Measurements from ENCODE around the gene MLLT3.

Gene MLLT3

DNA sequence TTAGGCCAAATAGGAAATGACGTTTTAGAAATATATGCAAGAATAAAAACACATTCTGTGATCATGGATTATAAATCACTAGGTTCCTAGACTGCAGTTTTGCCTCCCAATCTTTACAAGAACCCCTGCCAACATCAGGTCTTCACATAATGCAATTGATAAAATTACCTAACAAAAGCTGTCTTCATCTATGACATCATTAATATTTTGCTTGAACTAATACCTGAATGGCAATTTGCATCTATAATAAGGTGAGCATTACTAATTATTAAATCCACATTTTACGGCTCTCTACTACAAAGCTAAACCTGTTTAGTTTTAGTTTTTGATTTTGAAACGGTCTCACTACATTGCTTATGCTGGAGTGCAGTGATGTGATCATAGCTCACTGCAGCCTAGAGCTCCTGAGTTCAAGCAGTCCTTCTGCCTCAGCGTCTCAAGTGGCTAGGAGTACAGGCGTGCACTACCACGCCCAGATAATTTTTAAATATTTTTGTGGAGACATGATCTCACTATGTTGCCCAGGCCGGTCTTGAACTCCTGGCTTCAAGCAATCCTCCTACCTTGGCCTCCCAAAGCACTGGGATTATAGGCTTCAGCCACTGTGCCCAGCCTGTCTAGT is 218.0 kb downstream of the MLLT3 start:
- FAIRE-seq: no peak
- no peak for DNase-seq (ENCODE audit: insufficient read length)
- TF ChIP-seq POLR2A (IDR thresholded peaks at IDR 0.05; ENCODE audit: low read depth, low read length) (no peak), POLR2AphosphoS5 (IDR thresholded peaks at IDR 0.05; ENCODE audit: low read depth, low read length) (no peak), TAF1 (IDR thresholded peaks at IDR 0.05; ENCODE audit: borderline replicate concordance, low read depth, low read length) (no peak)

DNA sequence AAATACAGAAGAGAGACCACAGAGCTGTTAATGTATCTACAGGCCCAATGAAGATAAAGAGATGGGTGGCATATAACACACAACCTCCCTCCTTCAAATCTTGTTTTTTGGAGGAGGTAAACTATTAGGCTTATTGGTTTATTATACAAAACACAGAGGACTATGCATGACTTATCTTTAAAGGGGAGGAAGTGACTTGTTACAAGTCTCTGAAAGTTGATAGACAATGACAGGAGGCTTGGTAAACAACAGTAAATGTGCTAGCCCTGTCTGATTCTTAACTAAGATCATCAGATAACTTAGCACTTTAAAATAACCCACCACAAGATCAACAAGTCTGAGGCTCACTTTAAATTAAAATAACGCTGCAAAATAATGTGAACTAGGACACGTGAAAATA is 219.0 kb downstream of the MLLT3 start:
- no peak for DNase-seq (ENCODE audit: insufficient read length)
- no peak for FAIRE-seq
- TF ChIP-seq TAF1 (IDR thresholded peaks at IDR 0.05; ENCODE audit: borderline replicate concordance, low read depth, low read length) (no peak), POLR2A (IDR thresholded peaks at IDR 0.05; ENCODE audit: low read depth, low read length) (no peak), POLR2AphosphoS5 (IDR thresholded peaks at IDR 0.05; ENCODE audit: low read depth, low read length) (no peak)

DNA sequence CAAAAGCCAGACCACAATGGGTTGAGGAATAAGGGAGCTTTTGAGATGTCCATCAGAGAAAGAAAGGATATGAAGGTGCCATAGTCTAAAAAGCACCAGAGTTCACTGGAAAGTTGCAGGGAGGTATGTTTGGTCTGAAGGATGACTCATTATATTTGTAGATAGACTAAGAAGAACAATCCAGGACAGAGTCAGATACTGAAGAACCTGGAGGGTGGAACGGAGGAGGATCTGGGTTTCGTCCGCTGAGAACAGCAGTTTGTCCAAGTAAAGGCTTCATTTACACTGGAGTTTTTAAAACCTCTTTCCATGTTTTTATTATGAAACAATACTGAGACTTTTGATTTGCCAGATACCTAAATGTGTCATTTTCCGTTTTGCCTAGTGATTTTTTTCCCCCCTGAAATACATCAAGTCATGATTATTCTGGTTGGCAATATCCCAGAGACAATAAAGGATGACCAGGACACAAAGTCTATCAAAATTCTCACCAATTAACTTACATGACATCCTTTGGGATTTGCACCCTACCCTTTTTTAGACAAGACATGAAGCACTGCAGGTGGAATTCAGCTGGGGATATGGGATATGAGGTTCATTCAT is 219.9 kb downstream of the MLLT3 start:
- TF ChIP-seq POLR2AphosphoS5 (IDR thresholded peaks at IDR 0.05; ENCODE audit: low read depth, low read length) (no peak), POLR2A (IDR thresholded peaks at IDR 0.05; ENCODE audit: low read depth, low read length) (no peak), TAF1 (IDR thresholded peaks at IDR 0.05; ENCODE audit: borderline replicate concordance, low read depth, low read length) (no peak)
- DNase-seq (ENCODE audit: insufficient read length) (no peak), FAIRE-seq (no peak)

DNA sequence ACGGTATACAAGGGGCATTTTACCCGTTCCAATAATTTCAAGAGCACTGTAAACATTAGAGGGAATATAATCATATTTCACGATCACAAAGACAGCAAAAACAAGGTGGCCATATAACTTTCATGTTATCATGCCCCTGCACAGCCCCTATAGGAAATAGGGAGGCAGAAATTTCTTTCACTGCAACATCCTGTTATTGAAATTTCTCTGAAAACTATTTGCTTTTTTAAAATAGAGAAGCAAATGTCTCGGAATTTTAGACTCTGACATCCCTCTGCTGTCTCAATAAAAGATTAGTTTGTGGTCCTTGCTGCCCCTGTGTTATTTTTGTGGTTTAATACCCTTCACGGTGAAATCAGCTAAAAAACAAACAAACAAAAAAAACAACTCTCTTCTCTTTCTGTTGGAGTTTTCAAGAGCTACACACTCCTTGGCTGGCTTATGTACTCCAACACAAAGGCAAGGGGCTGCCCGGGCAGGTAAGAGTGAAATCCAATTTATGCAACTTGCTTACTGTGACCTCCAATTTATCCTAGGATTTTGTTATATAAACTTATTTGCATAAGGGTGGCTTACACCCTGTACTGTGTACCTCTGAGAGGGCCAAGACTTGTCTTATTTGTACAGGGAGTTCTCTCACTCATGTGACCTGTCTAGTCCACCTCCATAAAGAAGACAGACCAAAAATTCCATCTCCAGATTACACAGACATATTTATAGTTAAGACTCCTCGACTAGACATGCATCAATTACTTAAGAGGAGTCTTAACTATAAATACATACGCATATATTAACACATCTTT is 223.6 kb downstream of the MLLT3 start:
- no peak for TF ChIP-seq POLR2A (IDR thresholded peaks at IDR 0.05; ENCODE audit: low read depth, low read length)
- TF ChIP-seq POLR2AphosphoS5 (IDR thresholded peaks at IDR 0.05; ENCODE audit: low read depth, low read length): no peak
- no peak for TF ChIP-seq TAF1 (IDR thresholded peaks at IDR 0.05; ENCODE audit: borderline replicate concordance, low read depth, low read length)

DNA sequence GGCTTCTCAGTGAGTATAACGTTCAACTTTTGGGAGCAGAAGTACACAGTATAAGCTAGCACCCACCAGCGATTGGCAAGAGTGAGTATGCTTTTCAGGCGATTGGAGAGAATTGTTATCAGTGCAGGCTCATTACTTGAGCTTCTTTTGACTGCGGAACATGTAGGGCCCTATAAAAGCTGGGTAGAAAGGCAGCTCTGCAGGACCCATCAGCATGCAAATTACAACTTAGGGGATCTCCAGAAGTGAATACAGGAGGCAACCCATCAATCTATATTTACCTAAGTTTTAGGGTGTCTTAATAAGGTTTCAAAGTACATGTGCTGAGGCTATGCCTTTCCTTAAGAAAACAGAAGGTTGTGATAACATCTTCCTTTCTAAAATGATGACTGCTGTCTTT is 225.0 kb downstream of the MLLT3 start:
- TF ChIP-seq POLR2AphosphoS5 (IDR thresholded peaks at IDR 0.05; ENCODE audit: low read depth, low read length): no peak
- no peak for TF ChIP-seq POLR2A (IDR thresholded peaks at IDR 0.05; ENCODE audit: low read depth, low read length)
- TF ChIP-seq TAF1 (IDR thresholded peaks at IDR 0.05; ENCODE audit: borderline replicate concordance, low read depth, low read length): no peak
- FAIRE-seq (peak; percentile 27), DNase-seq (ENCODE audit: insufficient read length) (no peak)

More for the DNA sequence above, 223.6 kb downstream of the MLLT3 start:
- DNase-seq (ENCODE audit: insufficient read length): no peak
- FAIRE-seq: peak; percentile 36

DNA sequence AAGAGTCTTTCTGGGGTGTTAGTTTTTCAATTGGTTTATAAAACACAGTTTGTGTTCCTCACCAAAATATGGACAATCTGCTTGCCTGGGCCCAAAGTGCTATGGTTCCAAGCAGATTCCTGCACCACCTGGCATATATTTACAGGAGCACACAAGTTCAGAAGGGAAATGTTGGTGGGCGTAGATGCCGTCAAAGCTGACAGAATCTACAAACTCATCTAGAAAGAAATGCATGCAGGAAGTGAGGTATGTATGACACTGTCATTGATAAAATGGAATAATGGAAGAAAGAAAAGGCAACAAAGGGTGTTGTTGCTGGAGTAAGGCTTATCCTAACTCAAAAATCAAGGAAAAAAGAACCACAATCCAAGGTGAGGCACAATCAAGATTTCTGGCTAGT is 225.8 kb downstream of the MLLT3 start:
- FAIRE-seq: peak; percentile 70
- no peak for TF ChIP-seq POLR2A (IDR thresholded peaks at IDR 0.05; ENCODE audit: low read depth, low read length)
- TF ChIP-seq POLR2AphosphoS5 (IDR thresholded peaks at IDR 0.05; ENCODE audit: low read depth, low read length): no peak
- no peak for TF ChIP-seq TAF1 (IDR thresholded peaks at IDR 0.05; ENCODE audit: borderline replicate concordance, low read depth, low read length)

DNA sequence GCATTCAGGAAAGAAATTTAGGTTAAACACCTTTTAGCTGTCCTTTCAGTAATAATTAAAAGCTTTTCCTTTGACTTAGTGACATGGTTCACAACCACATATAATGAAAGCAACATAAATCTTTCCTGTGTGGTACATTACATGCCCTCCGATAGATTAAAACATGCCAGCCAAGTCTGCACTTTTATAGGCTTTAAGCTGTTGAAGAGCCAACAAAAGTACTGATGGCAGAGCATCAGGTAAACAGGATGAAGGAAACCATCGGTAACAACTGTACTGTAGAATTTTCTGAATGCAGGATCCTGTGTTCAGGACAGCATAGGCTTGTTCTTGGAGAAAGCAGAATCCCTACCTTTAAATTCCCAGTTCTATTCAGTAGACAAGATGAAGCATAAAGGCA is 226.6 kb downstream of the MLLT3 start:
- no peak for FAIRE-seq
- no peak for TF ChIP-seq POLR2AphosphoS5 (IDR thresholded peaks at IDR 0.05; ENCODE audit: low read depth, low read length)
- no peak for TF ChIP-seq POLR2A (IDR thresholded peaks at IDR 0.05; ENCODE audit: low read depth, low read length)
- no peak for TF ChIP-seq TAF1 (IDR thresholded peaks at IDR 0.05; ENCODE audit: borderline replicate concordance, low read depth, low read length)
- no peak for DNase-seq (ENCODE audit: insufficient read length)

More for the DNA sequence above, 225.8 kb downstream of the MLLT3 start:
- DNase-seq (ENCODE audit: insufficient read length): no peak

DNA sequence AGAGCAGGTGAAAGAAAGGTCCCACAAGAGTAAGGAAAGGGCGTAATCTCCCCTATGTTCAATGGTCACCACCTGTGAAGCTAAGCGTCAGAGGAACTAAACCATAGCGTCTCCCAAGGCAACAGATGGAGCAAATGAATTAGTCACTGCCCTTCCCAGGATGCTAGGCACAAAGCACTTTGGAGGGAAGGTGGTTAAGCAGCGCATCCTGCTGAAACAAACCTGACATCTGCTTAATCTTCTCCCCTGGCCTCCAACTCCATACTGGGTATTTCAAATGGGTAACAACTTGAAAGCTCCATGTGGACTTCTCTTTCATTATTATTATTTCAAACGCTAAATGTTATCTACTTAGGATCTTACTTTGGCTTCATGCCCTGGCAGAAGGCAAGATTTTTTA is 227.3 kb downstream of the MLLT3 start:
- TF ChIP-seq POLR2A (IDR thresholded peaks at IDR 0.05; ENCODE audit: low read depth, low read length) (no peak), POLR2AphosphoS5 (IDR thresholded peaks at IDR 0.05; ENCODE audit: low read depth, low read length) (no peak), TAF1 (IDR thresholded peaks at IDR 0.05; ENCODE audit: borderline replicate concordance, low read depth, low read length) (no peak)
- FAIRE-seq (no peak), DNase-seq (ENCODE audit: insufficient read length) (no peak)

DNA sequence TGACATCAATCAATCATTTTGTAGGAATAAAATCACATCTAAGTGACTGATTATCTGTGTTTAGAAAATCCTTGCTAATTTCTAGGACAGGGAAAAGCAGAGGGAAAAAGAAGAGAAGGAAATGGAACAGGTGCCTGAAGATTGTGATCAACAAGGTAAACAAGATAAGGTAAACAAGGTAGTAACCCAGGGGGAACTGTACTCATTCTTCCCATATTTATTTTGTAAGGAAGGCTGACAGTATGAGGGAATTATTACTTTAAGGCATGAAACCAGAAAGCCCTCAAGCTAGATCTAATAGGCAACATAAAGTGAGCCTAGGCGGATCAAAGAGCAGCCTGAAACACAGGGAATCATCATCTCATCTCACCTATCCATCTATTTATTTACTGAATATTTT is 231.1 kb downstream of the MLLT3 start:
- TF ChIP-seq TAF1 (IDR thresholded peaks at IDR 0.05; ENCODE audit: borderline replicate concordance, low read depth, low read length): no peak
- TF ChIP-seq POLR2AphosphoS5 (IDR thresholded peaks at IDR 0.05; ENCODE audit: low read depth, low read length): no peak
- TF ChIP-seq POLR2A (IDR thresholded peaks at IDR 0.05; ENCODE audit: low read depth, low read length): no peak
- no peak for DNase-seq (ENCODE audit: insufficient read length)
- no peak for FAIRE-seq

DNA sequence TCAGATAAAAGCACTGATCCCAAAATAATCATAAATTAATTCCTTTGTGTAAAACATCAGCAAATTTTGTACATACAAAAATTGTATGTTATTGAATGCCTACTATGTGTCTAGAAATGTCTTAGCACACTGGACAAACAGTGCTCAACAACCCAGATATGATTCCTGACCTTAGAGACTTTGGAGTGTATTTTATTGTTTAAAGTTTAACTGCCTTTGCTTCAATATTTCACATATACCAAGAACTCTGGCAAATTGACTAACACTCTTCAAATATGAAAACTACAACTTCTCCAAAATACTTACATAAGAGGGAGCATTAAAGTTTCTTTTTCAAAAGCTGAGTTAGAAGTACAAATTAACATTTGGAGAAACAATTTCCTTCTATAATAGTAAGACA is 231.9 kb downstream of the MLLT3 start:
- TF ChIP-seq POLR2AphosphoS5 (IDR thresholded peaks at IDR 0.05; ENCODE audit: low read depth, low read length) (no peak), POLR2A (IDR thresholded peaks at IDR 0.05; ENCODE audit: low read depth, low read length) (no peak), TAF1 (IDR thresholded peaks at IDR 0.05; ENCODE audit: borderline replicate concordance, low read depth, low read length) (no peak)
- no peak for FAIRE-seq

DNA sequence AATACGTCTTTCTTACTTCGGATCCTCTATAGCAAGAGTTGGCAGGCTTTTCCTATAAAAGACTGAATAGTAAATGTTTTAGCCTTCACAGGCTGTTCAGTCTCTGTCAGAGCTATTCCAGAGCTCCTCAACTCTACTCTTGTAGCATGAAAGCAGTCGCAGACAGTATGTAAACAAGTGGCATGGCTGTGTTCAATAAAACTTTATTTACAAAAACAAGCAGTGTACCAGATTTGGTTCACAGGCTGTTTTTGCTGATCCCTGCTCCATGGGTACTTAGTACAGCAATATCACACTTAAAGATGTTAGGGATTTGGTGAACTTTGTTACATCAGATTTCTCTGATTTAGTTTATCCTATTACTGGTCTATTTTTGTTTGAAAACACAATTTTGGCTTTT is 235.2 kb downstream of the MLLT3 start:
- FAIRE-seq (no peak), DNase-seq (ENCODE audit: insufficient read length) (no peak)
- TF ChIP-seq TAF1 (IDR thresholded peaks at IDR 0.05; ENCODE audit: borderline replicate concordance, low read depth, low read length): no peak
- no peak for TF ChIP-seq POLR2A (IDR thresholded peaks at IDR 0.05; ENCODE audit: low read depth, low read length)
- no peak for TF ChIP-seq POLR2AphosphoS5 (IDR thresholded peaks at IDR 0.05; ENCODE audit: low read depth, low read length)

More for the DNA sequence above, 231.9 kb downstream of the MLLT3 start:
- no peak for DNase-seq (ENCODE audit: insufficient read length)

Measured in GM12892 (cell line).